H9 (cell line): Measurements from ENCODE around the gene GCLM. TPM values are rescaled to one million over a fixed set of nuclear protein-coding genes. Genes with fewer than 3 reads are reported as not detected.

ENCODE experiments used
- DNase-seq: peaks from one replicate; pipeline ENCODE4 v3.0.0-alpha.2; 2017
- H2AFZ ChIP-seq: one replicate; pipeline ENCODE4 v1.6.1; 2013; ENCODE audit warnings: mild to moderate bottlenecking, low read length, control low read depth, moderate library complexity
- H2AK5ac ChIP-seq: 2 replicates; pipeline ENCODE4 v1.6.1; 2013; ENCODE audit warnings: low read length, control low read depth, mixed read lengths; ENCODE audit not compliant: insufficient read length
- H2BK120ac ChIP-seq: one replicate; pipeline ENCODE4 v1.6.1; 2013; ENCODE audit warnings: low read depth, mild to moderate bottlenecking, low read length, control low read depth, inconsistent platforms; ENCODE audit not compliant: poor library complexity, severe bottlenecking
- H2BK12ac ChIP-seq: 2 replicates; pipeline ENCODE4 v1.6.1; 2013; ENCODE audit warnings: low read length, control low read depth, mixed read lengths, low read depth; ENCODE audit not compliant: insufficient read length
- H2BK15ac ChIP-seq: 2 replicates; pipeline ENCODE4 v1.6.1; 2013; ENCODE audit warnings: low read depth, low read length, control low read depth
- H2BK20ac ChIP-seq: one replicate; pipeline ENCODE4 v1.6.1; 2013; ENCODE audit warnings: low read depth, mild to moderate bottlenecking, low read length, control low read depth, inconsistent platforms; ENCODE audit not compliant: poor library complexity, severe bottlenecking
- H2BK5ac ChIP-seq: 2 replicates; pipeline ENCODE4 v1.6.1; 2013; ENCODE audit warnings: low read length, control low read depth, mixed read lengths; ENCODE audit not compliant: insufficient read length
- H3K14ac ChIP-seq: 2 replicates; pipeline ENCODE4 v1.6.1; 2013; ENCODE audit warnings: low read length, control low read depth; ENCODE audit not compliant: insufficient read depth
- H3K18ac ChIP-seq: 2 replicates; pipeline ENCODE4 v1.6.1; 2013; ENCODE audit warnings: low read depth, mild to moderate bottlenecking, mixed read lengths, low read length, control low read depth; ENCODE audit not compliant: insufficient read length
- H3K23ac ChIP-seq: 2 replicates; pipeline ENCODE4 v1.6.1; 2013; ENCODE audit warnings: low read length, control low read depth, mixed read lengths, low read depth; ENCODE audit not compliant: insufficient read length
- H3K23me2 ChIP-seq: 2 replicates; pipeline ENCODE4 v1.6.1; 2013; ENCODE audit warnings: low read depth, mild to moderate bottlenecking, mixed read lengths, low read length, control low read depth; ENCODE audit not compliant: insufficient read length, poor library complexity, severe bottlenecking
- H3K27ac ChIP-seq: 2 replicates; pipeline ENCODE4 v1.5.1; 2013; ENCODE audit warnings: low read length, control low read depth, mixed read lengths, low read depth; ENCODE audit not compliant: insufficient read length
- H3K27me3 ChIP-seq: 2 replicates; pipeline ENCODE4 v1.6.1; 2013; ENCODE audit warnings: low read length, control low read depth, inconsistent platforms; ENCODE audit not compliant: insufficient read depth
- H3K4ac ChIP-seq: 2 replicates; pipeline ENCODE4 v1.6.1; 2013; ENCODE audit warnings: low read depth, mild to moderate bottlenecking, control low read depth, inconsistent platforms, low read length, moderate library complexity
- H3K4me1 ChIP-seq: 2 replicates; pipeline ENCODE4 v1.6.1; 2013; ENCODE audit warnings: low read length, control low read depth, inconsistent platforms; ENCODE audit not compliant: insufficient read depth
- H3K4me2 ChIP-seq: 2 replicates; pipeline ENCODE4 v1.6.1; 2013; ENCODE audit warnings: low read length, control low read depth, mixed read lengths; ENCODE audit not compliant: insufficient read length, insufficient read depth
- H3K56ac ChIP-seq: 2 replicates; pipeline ENCODE4 v1.6.1; 2013; ENCODE audit warnings: low read depth, mild to moderate bottlenecking, mixed read lengths, low read length, control low read depth; ENCODE audit not compliant: insufficient read length
- H3K79me1 ChIP-seq: 2 replicates; pipeline ENCODE4 v1.6.1; 2013; ENCODE audit warnings: low read depth, mild to moderate bottlenecking, moderate library complexity, low read length, control low read depth, inconsistent platforms; ENCODE audit not compliant: insufficient read depth, poor library complexity, severe bottlenecking
- H3K79me2 ChIP-seq: 2 replicates; pipeline ENCODE4 v1.6.1; 2013; ENCODE audit warnings: low read length, control low read depth, inconsistent platforms; ENCODE audit not compliant: insufficient read depth
- H3K9ac ChIP-seq: 2 replicates; pipeline ENCODE4 v1.6.1; 2013; ENCODE audit warnings: low read length, control low read depth, mixed read lengths; ENCODE audit not compliant: insufficient read length; ENCODE audit errors: extremely low read depth
- H3K9me3 ChIP-seq: one replicate; pipeline ENCODE4 v1.6.1; 2013; ENCODE audit warnings: low read depth, low read length, inconsistent platforms; ENCODE audit not compliant: control insufficient read depth
- H3T11ph ChIP-seq: one replicate; pipeline ENCODE4 v1.6.1; 2013; ENCODE audit warnings: mild to moderate bottlenecking, low read length, control low read depth, inconsistent platforms
- H4K20me1 ChIP-seq: one replicate; pipeline ENCODE4 v1.6.1; 2013; ENCODE audit not compliant: control insufficient read depth, insufficient read length, insufficient read depth
- H4K5ac ChIP-seq: 2 replicates; pipeline ENCODE4 v1.6.1; 2013; ENCODE audit warnings: low read depth, mild to moderate bottlenecking, mixed read lengths, low read length, control low read depth; ENCODE audit not compliant: insufficient read length
- H4K8ac ChIP-seq: replicated peaks from 2 replicates; pipeline ENCODE4 v1.6.1; 2013; ENCODE audit warnings: low read length, control low read depth, mixed read lengths, low read depth; ENCODE audit not compliant: insufficient read length
- H4K91ac ChIP-seq: 2 replicates; pipeline ENCODE4 v1.6.1; 2013; ENCODE audit warnings: low read depth, mild to moderate bottlenecking, moderate library complexity, mixed read lengths, low read length, control low read depth; ENCODE audit not compliant: insufficient read length
- H3K27ac Mint-ChIP-seq, 3 experiments: 2 replicates in 2 of 3; 3 replicates in 1 of 3; pipeline ENCODE4 v1.8.0; 2020 to 2021; ENCODE audit warnings: mixed read lengths in 3 of 3, mild to moderate bottlenecking in 1 of 3, moderate library complexity in 1 of 3
- H3K27me3 Mint-ChIP-seq: 2 replicates; pipeline ENCODE4 v1.8.0; 2021; ENCODE audit warnings: low read depth, mild to moderate bottlenecking, moderate library complexity, mixed read lengths
- H3K36me3 Mint-ChIP-seq, 3 experiments: 2 replicates in 2 of 3; 3 replicates in 1 of 3; pipeline ENCODE4 v1.8.0; 2020 to 2021; ENCODE audit warnings: low read depth in 3 of 3, mixed read lengths in 3 of 3; ENCODE audit not compliant: insufficient read depth in 1 of 3
- H3K4me1 Mint-ChIP-seq, 2 experiments: 2 replicates each; pipeline ENCODE4 v1.8.0; 2020; ENCODE audit warnings: mixed read lengths in 2 of 2
- H3K4me3 Mint-ChIP-seq, 2 experiments: 2 replicates in 1 of 2; 3 replicates in 1 of 2; pipeline ENCODE4 v1.8.0; 2020 to 2021; ENCODE audit warnings: mild to moderate bottlenecking in 2 of 2, mixed read lengths in 2 of 2, moderate library complexity in 1 of 2
- H3K9me3 Mint-ChIP-seq, 2 experiments: 2 replicates in 1 of 2; 3 replicates in 1 of 2; pipeline ENCODE4 v1.8.0; 2020; ENCODE audit warnings: mild to moderate bottlenecking in 2 of 2, mixed read lengths in 2 of 2, moderate library complexity in 1 of 2
- WGBS: extraction: QIAGEN DNeasy Blood & Tissue Kit; methylation state at CpG from one replicate; pipeline ENCODE4 v1.1.7; 2013; ENCODE audit warnings: missing lambda C conversion rate, low lambda C conversion rate, mixed read lengths; ENCODE audit not compliant: insufficient read length; ENCODE audit errors: extremely low coverage; 5-methylcytosine and 5-hydroxymethylcytosine counted together
- total RNA-seq: library from RNA; stranded (reverse); gene quantifications from 2 replicates; pipeline ENCODE4 v1.2.1, GENCODE V29; 2021
- TF ChIP-seq, protein P1 (sequence below): fragments of 200-600 bp; sonication (generic); conservative IDR thresholded peaks from 3 replicates; pipeline ENCODE4 v1.8.0; 2021; ENCODE audit warnings: antibody characterized with exemption, mild to moderate bottlenecking

GCLM gene
- total RNA-seq, 1 experiment from 2014 or later = 14.9 TPM

DNA sequence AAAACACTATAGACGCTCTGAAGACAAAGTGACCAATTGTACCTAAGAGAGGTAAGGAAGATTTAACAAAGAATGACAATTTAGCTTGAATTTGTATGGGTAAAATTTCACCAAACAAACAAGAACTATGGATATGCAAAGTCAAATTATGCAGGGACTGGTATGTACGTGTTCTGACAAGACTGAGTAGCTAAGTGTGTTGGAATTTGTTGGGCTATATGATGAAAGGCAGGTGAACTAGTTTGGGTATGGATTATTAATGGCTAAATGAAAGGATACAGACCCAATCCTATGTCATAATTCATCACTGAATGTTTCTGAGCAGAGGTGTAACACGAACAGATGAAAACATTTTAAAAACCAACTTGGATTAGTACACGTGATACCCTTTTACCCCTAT is 37.9 kb downstream of the GCLM start:
- H3K9me3 Mint-ChIP-seq = no peaks in the 10 kb centered on the region
- H3K4me1 ChIP-seq = no peaks in the 10 kb centered on the region
- no peak overlapping the region for H3K4me2 ChIP-seq
- no peaks in the 10 kb centered on the region for H4K20me1 ChIP-seq
- H4K5ac ChIP-seq = no peak overlapping the region
- H3K23ac ChIP-seq = no peak overlapping the region
- no peak overlapping the region for H2BK20ac ChIP-seq
- no peak overlapping the region for H2BK5ac ChIP-seq
- H3K56ac ChIP-seq = no peak overlapping the region
- no peak for DNase-seq
- peaks cover 45 to 79% (median 72%) of the 10 kb centered on the region in 3 experiments for H3K36me3 Mint-ChIP-seq
- H3K79me1 ChIP-seq = no peaks in the 10 kb centered on the region
- no peak overlapping the region for H3K14ac ChIP-seq
- no CpG with 5 or more reads among the region's 4 CpGs for WGBS
- H3K23me2 ChIP-seq = no peaks in the 10 kb centered on the region
- no peak overlapping the region for H4K8ac ChIP-seq
- no peak overlapping the region for H3K9ac ChIP-seq
- no peaks in the 10 kb centered on the region for H3K27me3 ChIP-seq
- no peak overlapping the region for H2BK120ac ChIP-seq
- H3K4ac ChIP-seq = no peak overlapping the region
- peaks cover 2% of the 10 kb centered on the region; the same call in 1 of the 2 replicates for H3K79me2 ChIP-seq
- no peak overlapping the region for H3T11ph ChIP-seq
- H3K27ac Mint-ChIP-seq = no peak overlapping the region
- H3K27me3 Mint-ChIP-seq = no peaks in the 10 kb centered on the region
- peaks cover 2% of the 10 kb centered on the region in 2 experiments for H3K4me1 Mint-ChIP-seq
- no peak overlapping the region for H2AK5ac ChIP-seq
- no peak overlapping the region for H3K18ac ChIP-seq
- no peak overlapping the region; a peak in 1 of 5 replicates for H3K4me3 Mint-ChIP-seq
- no peak overlapping the region for H2AFZ ChIP-seq
- H3K27ac ChIP-seq = no peak overlapping the region
- H3K9me3 ChIP-seq = no peaks in the 10 kb centered on the region
- TF ChIP-seq, protein P1, sequence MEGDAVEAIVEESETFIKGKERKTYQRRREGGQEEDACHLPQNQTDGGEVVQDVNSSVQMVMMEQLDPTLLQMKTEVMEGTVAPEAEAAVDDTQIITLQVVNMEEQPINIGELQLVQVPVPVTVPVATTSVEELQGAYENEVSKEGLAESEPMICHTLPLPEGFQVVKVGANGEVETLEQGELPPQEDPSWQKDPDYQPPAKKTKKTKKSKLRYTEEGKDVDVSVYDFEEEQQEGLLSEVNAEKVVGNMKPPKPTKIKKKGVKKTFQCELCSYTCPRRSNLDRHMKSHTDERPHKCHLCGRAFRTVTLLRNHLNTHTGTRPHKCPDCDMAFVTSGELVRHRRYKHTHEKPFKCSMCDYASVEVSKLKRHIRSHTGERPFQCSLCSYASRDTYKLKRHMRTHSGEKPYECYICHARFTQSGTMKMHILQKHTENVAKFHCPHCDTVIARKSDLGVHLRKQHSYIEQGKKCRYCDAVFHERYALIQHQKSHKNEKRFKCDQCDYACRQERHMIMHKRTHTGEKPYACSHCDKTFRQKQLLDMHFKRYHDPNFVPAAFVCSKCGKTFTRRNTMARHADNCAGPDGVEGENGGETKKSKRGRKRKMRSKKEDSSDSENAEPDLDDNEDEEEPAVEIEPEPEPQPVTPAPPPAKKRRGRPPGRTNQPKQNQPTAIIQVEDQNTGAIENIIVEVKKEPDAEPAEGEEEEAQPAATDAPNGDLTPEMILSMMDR = no peak
- no peak overlapping the region for H4K91ac ChIP-seq
- no peak overlapping the region for H2BK15ac ChIP-seq
- H2BK12ac ChIP-seq = no peak overlapping the region
